Measurements from ENCODE around the gene NONO.

Gene NONO

GRCh38 chrX:71245159-71245558 lies 38.3 kb upstream of the NONO start:
- H3K4me3 ChIP-seq (ENCODE audit: low read depth, low read length) = no peak overlapping the region
- no peak for DNase-seq (ENCODE audit: low read depth)
- TF ChIP-seq, protein P1, sequence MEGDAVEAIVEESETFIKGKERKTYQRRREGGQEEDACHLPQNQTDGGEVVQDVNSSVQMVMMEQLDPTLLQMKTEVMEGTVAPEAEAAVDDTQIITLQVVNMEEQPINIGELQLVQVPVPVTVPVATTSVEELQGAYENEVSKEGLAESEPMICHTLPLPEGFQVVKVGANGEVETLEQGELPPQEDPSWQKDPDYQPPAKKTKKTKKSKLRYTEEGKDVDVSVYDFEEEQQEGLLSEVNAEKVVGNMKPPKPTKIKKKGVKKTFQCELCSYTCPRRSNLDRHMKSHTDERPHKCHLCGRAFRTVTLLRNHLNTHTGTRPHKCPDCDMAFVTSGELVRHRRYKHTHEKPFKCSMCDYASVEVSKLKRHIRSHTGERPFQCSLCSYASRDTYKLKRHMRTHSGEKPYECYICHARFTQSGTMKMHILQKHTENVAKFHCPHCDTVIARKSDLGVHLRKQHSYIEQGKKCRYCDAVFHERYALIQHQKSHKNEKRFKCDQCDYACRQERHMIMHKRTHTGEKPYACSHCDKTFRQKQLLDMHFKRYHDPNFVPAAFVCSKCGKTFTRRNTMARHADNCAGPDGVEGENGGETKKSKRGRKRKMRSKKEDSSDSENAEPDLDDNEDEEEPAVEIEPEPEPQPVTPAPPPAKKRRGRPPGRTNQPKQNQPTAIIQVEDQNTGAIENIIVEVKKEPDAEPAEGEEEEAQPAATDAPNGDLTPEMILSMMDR (IDR thresholded peaks at IDR 0.05; ENCODE audit: low read depth, low read length, missing control alignments) = no peak

- no peak for DNase-seq (ENCODE audit: low read depth)
- no peak overlapping the region for H3K4me3 ChIP-seq (ENCODE audit: low read depth, low read length)
- TF ChIP-seq, protein P1 (IDR thresholded peaks at IDR 0.05; ENCODE audit: low read depth, low read length, missing control alignments) = no peak
Measured at GRCh38 chrX:71250841-71251240, 32.6 kb upstream of the NONO start.

DNA sequence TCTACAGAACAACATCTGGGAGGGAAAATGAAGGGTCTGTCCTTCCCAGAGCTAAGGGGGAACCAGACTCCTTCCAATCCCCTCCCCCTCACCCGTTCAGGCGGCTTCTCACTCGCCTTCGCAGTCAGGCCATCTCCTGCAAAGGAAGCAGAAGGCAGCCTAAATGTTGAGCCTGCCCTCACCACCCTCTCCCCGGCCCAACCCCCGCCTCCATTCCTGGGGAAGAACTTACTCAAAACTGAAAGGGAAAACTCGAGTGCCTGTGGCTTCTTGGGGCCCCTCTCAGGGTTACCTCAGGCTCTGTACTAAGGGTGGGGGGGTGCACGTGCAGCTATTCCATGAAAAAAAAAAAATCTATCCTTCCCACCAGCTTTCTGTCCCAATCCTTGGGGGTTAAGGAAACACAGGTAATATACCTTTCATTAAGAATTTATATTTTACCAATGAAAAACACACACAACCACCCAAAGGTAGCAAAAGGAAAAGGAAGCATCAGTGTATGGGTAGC lies 31.9 kb upstream of the NONO start:
- DNase-seq (ENCODE audit: low read depth) = no peak

GRCh38 chrX:71252221-71252620 lies 31.2 kb upstream of the NONO start:
- H3K4me3 ChIP-seq (ENCODE audit: low read depth, low read length) = no peak overlapping the region; the same call in 1 of the 2 replicates
- TF ChIP-seq, protein P1 (IDR thresholded peaks at IDR 0.05; ENCODE audit: low read depth, low read length, missing control alignments) = no peak
- no peak for DNase-seq (ENCODE audit: low read depth)

More for the DNA sequence above, 31.9 kb upstream of the NONO start:
- TF ChIP-seq, protein P1 (IDR thresholded peaks at IDR 0.05; ENCODE audit: low read depth, low read length, missing control alignments) = no peak
- no peak overlapping the region for H3K4me3 ChIP-seq (ENCODE audit: low read depth, low read length)

GRCh38 chrX:71253253-71254091 lies 30.0 kb upstream of the NONO start:
- DNase-seq (ENCODE audit: low read depth) = no peak
- H3K4me3 ChIP-seq (ENCODE audit: low read depth, low read length) = peak overlapping the region; percentile 83
- TF ChIP-seq, protein P1 (IDR thresholded peaks at IDR 0.05; ENCODE audit: low read depth, low read length, missing control alignments) = peak; percentile 62

DNA sequence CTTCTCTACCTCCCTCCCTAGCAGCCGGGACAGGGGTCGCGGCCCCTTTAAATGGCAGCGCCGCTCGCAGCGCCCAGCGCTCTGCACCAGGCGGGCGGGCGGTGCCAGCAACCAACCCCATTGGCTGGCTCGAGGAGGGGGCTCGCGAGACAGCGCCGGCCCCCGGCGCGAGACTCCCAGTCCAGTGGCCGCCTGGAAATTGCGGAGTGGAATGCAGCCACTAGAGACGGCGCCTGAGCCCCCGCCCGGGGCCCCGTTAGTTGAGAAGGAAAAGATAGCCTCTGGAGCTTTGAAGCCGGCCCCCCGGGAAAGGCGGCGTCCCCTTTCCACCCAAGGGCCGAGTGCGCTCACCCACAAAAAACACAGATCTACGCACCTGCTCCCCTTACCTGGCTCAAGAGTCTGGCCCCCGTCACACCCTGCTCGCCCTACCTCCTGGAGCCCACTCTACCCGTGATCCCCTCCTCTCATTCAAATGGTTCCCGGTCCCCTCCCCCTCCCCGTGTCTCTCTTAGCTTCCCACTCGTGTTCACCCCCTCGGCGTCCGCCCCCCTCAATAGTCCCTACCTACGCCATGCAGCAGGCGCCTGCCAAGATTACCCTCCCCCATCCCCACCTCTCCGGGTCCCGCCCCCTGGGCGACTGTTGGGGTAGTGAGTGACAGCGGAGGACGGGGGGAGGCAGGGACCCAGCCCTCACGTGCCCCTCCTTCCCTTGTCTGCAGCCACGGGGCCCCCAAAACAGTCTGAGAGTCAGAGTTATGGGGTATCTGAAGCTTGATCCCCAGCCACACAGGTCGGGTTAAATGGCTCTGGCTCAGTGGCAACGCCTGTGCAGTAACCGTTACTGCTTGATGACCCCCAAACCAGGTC lies 29.1 kb upstream of the NONO start, which contains the start of gene ZMYM3:
ZMYM3 (minus strand) TSS at position 49 of the 872 bp plus-strand sequence. CDS start 885 bp downstream, outside the sequence.
- DNase-seq (ENCODE audit: low read depth) = peak; percentile 41

More for the DNA sequence above, 29.1 kb upstream of the NONO start, which contains the start of gene ZMYM3:
- peak within 1 kb of the TSS; percentile 83 for H3K4me3 ChIP-seq (ENCODE audit: low read depth, low read length)
- TF ChIP-seq, protein P1 (IDR thresholded peaks at IDR 0.05; ENCODE audit: low read depth, low read length, missing control alignments) = no peak
